Adipocyte (in vitro differentiated cells): ENCODE measurements around the gene DLG2.

Source experiments
- DNase-seq: peaks from one replicate; pipeline ENCODE4 v3.0.0-alpha.2; 2015; ENCODE audit warnings: low read depth
- H3K27me3 ChIP-seq: replicated peaks from 2 replicates; pipeline ENCODE4 v1.7.0; 2013; ENCODE audit warnings: mild to moderate bottlenecking, low read length, moderate library complexity; ENCODE audit not compliant: control insufficient read depth, insufficient read depth
- H3K36me3 ChIP-seq: 2 replicates; pipeline ENCODE4 v1.7.0; 2013; ENCODE audit warnings: low read length, mild to moderate bottlenecking, moderate library complexity; ENCODE audit not compliant: control insufficient read depth, insufficient read depth, severe bottlenecking
- H3K4me1 ChIP-seq: 2 replicates; pipeline ENCODE4 v1.7.0; 2013; ENCODE audit warnings: mild to moderate bottlenecking, low read length, moderate library complexity; ENCODE audit not compliant: control insufficient read depth, insufficient read depth
- H3K4me3 ChIP-seq: 2 replicates; pipeline ENCODE4 v1.7.0; 2013; ENCODE audit warnings: mild to moderate bottlenecking, low read length, moderate library complexity
- H3K9ac ChIP-seq: 2 replicates; pipeline ENCODE4 v1.7.0; 2013; ENCODE audit warnings: mild to moderate bottlenecking, low read length, moderate library complexity
- H3K9me3 ChIP-seq: 2 replicates; pipeline ENCODE4 v1.7.0; 2013; ENCODE audit warnings: mild to moderate bottlenecking, low read length, moderate library complexity; ENCODE audit not compliant: control insufficient read depth

Gene DLG2

GRCh38 chr11:85540635-85541205 lies 86.4 kb downstream of the DLG2 start:
- H3K4me1 ChIP-seq: no peaks in the 10 kb centered on the region

GRCh38 chr11:85540181-85540580 lies 87.0 kb downstream of the DLG2 start:
- Histone ChIP-seq H3K9ac (no peak overlapping the region), H3K9me3 (no peaks in the 10 kb centered on the region), H3K27me3 (no peaks in the 10 kb centered on the region), H3K36me3 (no peaks in the 10 kb centered on the region), H3K4me3 (no peak overlapping the region), H3K4me1 (no peaks in the 10 kb centered on the region)
- DNase-seq: no peak

More at GRCh38 chr11:85540635-85541205, 86.4 kb downstream of the DLG2 start:
- H3K9me3 ChIP-seq: no peaks in the 10 kb centered on the region
- no peaks in the 10 kb centered on the region for H3K27me3 ChIP-seq
- no peak overlapping the region for H3K4me3 ChIP-seq
- DNase-seq: no peak
- no peak overlapping the region for H3K9ac ChIP-seq
- no peaks in the 10 kb centered on the region for H3K36me3 ChIP-seq

- Histone ChIP-seq H3K4me3 (no peak overlapping the region), H3K27me3 (no peaks in the 10 kb centered on the region), H3K36me3 (no peaks in the 10 kb centered on the region), H3K9me3 (peaks cover 2% of the 10 kb centered on the region), H3K9ac (no peak overlapping the region), H3K4me1 (no peaks in the 10 kb centered on the region)
- DNase-seq: no peak
These were observed 87.4 kb downstream of the DLG2 start for GRCh38 chr11:85539740-85540139.

- DNase-seq: no peak
- Histone ChIP-seq H3K9me3 (peaks cover 2% of the 10 kb centered on the region), H3K4me3 (no peak overlapping the region), H3K9ac (no peak overlapping the region), H3K27me3 (no peaks in the 10 kb centered on the region), H3K36me3 (no peaks in the 10 kb centered on the region), H3K4me1 (no peaks in the 10 kb centered on the region)
These were observed 88.0 kb downstream of the DLG2 start for GRCh38 chr11:85539029-85539689.

GRCh38 chr11:85536438-85536837 lies 90.7 kb downstream of the DLG2 start:
- H3K36me3 ChIP-seq: no peaks in the 10 kb centered on the region
- no peak overlapping the region for H3K9ac ChIP-seq
- DNase-seq: no peak
- no peaks in the 10 kb centered on the region for H3K27me3 ChIP-seq
- peaks cover 2% of the 10 kb centered on the region for H3K9me3 ChIP-seq
- no peaks in the 10 kb centered on the region for H3K4me1 ChIP-seq
- no peak overlapping the region for H3K4me3 ChIP-seq

- Histone ChIP-seq H3K4me3 (no peak overlapping the region), H3K36me3 (no peaks in the 10 kb centered on the region), H3K9ac (no peak overlapping the region), H3K4me1 (no peaks in the 10 kb centered on the region), H3K27me3 (no peaks in the 10 kb centered on the region), H3K9me3 (peaks cover 2% of the 10 kb centered on the region)
- no peak for DNase-seq
These were observed 92.3 kb downstream of the DLG2 start for GRCh38 chr11:85534806-85535205.

GRCh38 chr11:85531191-85531897 lies 95.8 kb downstream of the DLG2 start:
- H3K4me1 ChIP-seq: no peaks in the 10 kb centered on the region
- no peak overlapping the region for H3K9ac ChIP-seq
- H3K4me3 ChIP-seq: no peak overlapping the region
- no peaks in the 10 kb centered on the region for H3K36me3 ChIP-seq
- H3K27me3 ChIP-seq: no peaks in the 10 kb centered on the region
- no peak for DNase-seq
- peaks cover 2% of the 10 kb centered on the region for H3K9me3 ChIP-seq

- no peak for DNase-seq
These were observed 96.5 kb downstream of the DLG2 start for GRCh38 chr11:85530634-85531033.

GRCh38 chr11:85526564-85526963 lies 100.6 kb downstream of the DLG2 start:
- Histone ChIP-seq H3K9ac (no peak overlapping the region), H3K36me3 (no peaks in the 10 kb centered on the region), H3K27me3 (no peaks in the 10 kb centered on the region), H3K4me1 (no peaks in the 10 kb centered on the region), H3K4me3 (no peak overlapping the region), H3K9me3 (peaks cover 3% of the 10 kb centered on the region)
- DNase-seq: no peak

More at GRCh38 chr11:85530634-85531033, 96.5 kb downstream of the DLG2 start:
- H3K4me3 ChIP-seq: no peak overlapping the region
- no peaks in the 10 kb centered on the region for H3K4me1 ChIP-seq
- no peak overlapping the region for H3K9ac ChIP-seq
- no peaks in the 10 kb centered on the region for H3K36me3 ChIP-seq
- H3K27me3 ChIP-seq: no peaks in the 10 kb centered on the region
- peaks cover 2% of the 10 kb centered on the region for H3K9me3 ChIP-seq

GRCh38 chr11:85525686-85526085 lies 101.5 kb downstream of the DLG2 start:
- no peaks in the 10 kb centered on the region for H3K4me1 ChIP-seq
- DNase-seq: no peak
- peaks cover 3% of the 10 kb centered on the region for H3K9me3 ChIP-seq
- H3K9ac ChIP-seq: no peak overlapping the region
- H3K27me3 ChIP-seq: no peaks in the 10 kb centered on the region
- H3K36me3 ChIP-seq: no peaks in the 10 kb centered on the region
- no peak overlapping the region for H3K4me3 ChIP-seq

GRCh38 chr11:85517272-85517671 lies 109.9 kb downstream of the DLG2 start:
- Histone ChIP-seq H3K27me3 (no peaks in the 10 kb centered on the region), H3K9ac (no peak overlapping the region), H3K4me1 (no peaks in the 10 kb centered on the region), H3K4me3 (no peak overlapping the region), H3K9me3 (peaks cover 6% of the 10 kb centered on the region), H3K36me3 (no peaks in the 10 kb centered on the region)
- DNase-seq: no peak
